Activated B cell treated with CpG ODN at 0.5 μM for 24 hours (primary cell): ENCODE data around the gene MESD. TPM values are rescaled to one million over a fixed set of nuclear protein-coding genes. Genes with fewer than 3 reads are reported as not detected.
A peak's percentile ranks its signal among the peaks of the same experiment; 100 is the strongest.

Source experiments
- ATAC-seq: fragments of 200-7000 bp; cut with Tn5 transposase; one replicate; pipeline ENCODE4 v1.10.0; 2021; ENCODE audit warnings: low read depth, mild to moderate bottlenecking, moderate library complexity
- CTCF ChIA-PET: fragments of 350-600 bp; sonication (Branson Sonifier 250); formaldehyde crosslinking; loops from one replicate; lab custom pipeline; 2021; ENCODE audit warnings: antibody characterized with exemption; lab: Charles Lee
- POLR2A ChIA-PET: fragments of 350-600 bp; sonication (Branson Sonifier 250); formaldehyde crosslinking; loops from one replicate; lab custom pipeline; 2021; ENCODE audit warnings: antibody characterized with exemption; lab: Charles Lee
- DNase-seq: peaks from one replicate; pipeline ENCODE4 v3.0.0; 2022
- H3K27ac Mint-ChIP-seq: one replicate; pipeline ENCODE4 v1.8.0; 2020; ENCODE audit warnings: mixed read lengths
- H3K27me3 Mint-ChIP-seq: one replicate; pipeline ENCODE4 v1.8.0; 2021; ENCODE audit warnings: mixed read lengths
- H3K36me3 Mint-ChIP-seq: one replicate; pipeline ENCODE4 v1.8.0; 2021; ENCODE audit warnings: low read depth, mixed read lengths
- H3K4me1 Mint-ChIP-seq: one replicate; pipeline ENCODE4 v1.8.0; 2021; ENCODE audit warnings: mixed read lengths
- H3K4me3 Mint-ChIP-seq: one replicate; pipeline ENCODE4 v1.8.0; 2020; ENCODE audit warnings: mild to moderate bottlenecking, mixed read lengths
- H3K9me3 Mint-ChIP-seq: one replicate; pipeline ENCODE4 v1.8.0; 2020; ENCODE audit warnings: mixed read lengths
- CTCF ChIP-seq: fragments of 200-600 bp; IDR thresholded peaks from one replicate; pipeline ENCODE4 v1.8.0; 2022; ENCODE audit warnings: antibody characterized with exemption, mild to moderate bottlenecking
- intact Hi-C: fragments of 100-400 bp; cut with micrococcal nuclease; formaldehyde crosslinking; loops from one replicate; pipeline ENCODE4 v1.15.1; 2024
- total RNA-seq: library from RNA; stranded (reverse); gene quantifications from 2 replicates; pipeline ENCODE4 v1.2.3, GENCODE V29; 2022

The MESD gene
- total RNA-seq, 1 donor from 2014 or later = 23.8 TPM

DNA sequence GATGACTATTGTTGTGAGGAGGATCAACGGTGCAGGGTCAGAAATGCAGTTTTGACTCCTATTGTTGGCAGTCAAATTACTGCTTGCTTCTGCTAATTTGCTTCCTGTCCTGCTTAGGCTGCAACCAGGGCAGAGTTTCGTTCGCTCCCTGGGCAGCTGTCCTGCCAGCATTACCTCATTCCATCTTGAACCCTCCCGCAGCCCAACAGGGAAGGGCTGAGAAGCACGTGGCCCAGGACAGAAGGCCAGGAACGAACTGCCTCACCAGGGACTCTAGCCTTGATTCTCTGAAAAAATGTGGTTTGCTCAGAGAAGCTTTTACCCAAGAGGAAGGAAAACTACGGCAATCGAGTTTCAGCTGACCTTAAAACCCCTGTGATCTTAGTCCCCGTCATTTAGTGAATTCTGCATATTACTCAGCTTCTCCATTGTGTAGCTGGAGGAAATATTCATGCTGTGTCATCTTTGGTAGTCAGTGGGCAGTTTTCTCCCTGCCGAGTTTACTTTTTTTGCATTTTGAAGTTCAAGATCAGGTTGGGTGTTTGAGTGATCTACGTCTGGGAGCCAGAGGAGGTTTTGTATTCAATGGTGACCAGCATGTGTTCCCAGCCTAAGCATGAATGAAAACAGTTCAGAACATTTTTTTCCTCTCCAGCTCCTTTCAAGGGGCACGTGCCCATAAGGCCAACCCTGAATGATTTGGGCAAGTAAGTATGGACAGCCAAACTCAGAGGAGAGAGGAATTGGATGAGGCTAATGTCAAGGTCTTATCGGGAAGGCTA is 34.1 kb upstream of the MESD start:
- Mint-ChIP-seq H3K27ac (peak overlapping the region; percentile 91), H3K36me3 (no peaks in the 10 kb centered on the region), H3K27me3 (no peaks in the 10 kb centered on the region), H3K4me1 (peaks cover 18% of the 10 kb centered on the region), H3K4me3 (peak overlapping the region; percentile 78), H3K9me3 (no peaks in the 10 kb centered on the region)
- ChIA-PET POLR2A (interaction anchor here (0.6 to 1.9 kb wide), 6 partner anchors 16 to 269 kb away, joined by 3 to 26 read pairs (median 4); partner anchors contain the start of genes MESD and TLNRD1), CTCF (interaction anchor here (0.7 to 1.7 kb wide), 2 partner anchors 44 to 87 kb away, joined by 3 read pairs; no protein-coding TSS in a partner anchor)
- intact Hi-C loops = loop anchor here (1.0 kb wide), 5 partner anchors 23 to 270 kb away; partner anchors contain the start of genes MESD and TLNRD1
- peak; percentile 82 for ATAC-seq
- peak; percentile 35 for DNase-seq
- TF ChIP-seq CTCF = no peak

- intact Hi-C loops = no loop called here
- peaks cover 18% of the 10 kb centered on the region for H3K4me1 Mint-ChIP-seq
- no peak overlapping the region for H3K27ac Mint-ChIP-seq
- no peak for TF ChIP-seq CTCF
- no peaks in the 10 kb centered on the region for H3K36me3 Mint-ChIP-seq
- no peaks in the 10 kb centered on the region for H3K27me3 Mint-ChIP-seq
- no peak for ATAC-seq
- no peak overlapping the region for H3K4me3 Mint-ChIP-seq
- no peaks in the 10 kb centered on the region for H3K9me3 Mint-ChIP-seq
- POLR2A ChIA-PET = interaction anchor here (3.2 kb wide), 1 partner anchor 20 kb away, joined by 25 read pairs; the partner anchor contains the start of gene TLNRD1
- no peak for DNase-seq
- CTCF ChIA-PET = interaction anchor here (1.6 kb wide), 1 partner anchor 244 kb away, joined by 3 read pairs; no protein-coding TSS in a partner anchor
Observed at GRCh38 chr15:81021321-81021720, 31.7 kb upstream of the MESD start.

GRCh38 chr15:81018197-81018596 is 28.6 kb upstream of the MESD start:
- Mint-ChIP-seq H3K4me1 (peaks cover 6% of the 10 kb centered on the region), H3K36me3 (peaks cover 2% of the 10 kb centered on the region), H3K27me3 (no peaks in the 10 kb centered on the region), H3K9me3 (no peaks in the 10 kb centered on the region), H3K4me3 (no peak overlapping the region), H3K27ac (no peak overlapping the region)
- ATAC-seq (no peak), DNase-seq (no peak)
- TF ChIP-seq CTCF = no peak
- ChIA-PET POLR2A (no interaction called here), CTCF (interaction anchor here (1.6 kb wide), 1 partner anchor 248 kb away, joined by 3 read pairs; no protein-coding TSS in a partner anchor)
- intact Hi-C loops = no loop called here

GRCh38 chr15:81016489-81017068 is 27.0 kb upstream of the MESD start:
- no peak for TF ChIP-seq CTCF
- ATAC-seq (no peak), DNase-seq (no peak)
- CTCF ChIA-PET = no interaction called here
- no peak overlapping the region for H3K27ac Mint-ChIP-seq
- H3K4me3 Mint-ChIP-seq = no peak overlapping the region
- H3K9me3 Mint-ChIP-seq = no peaks in the 10 kb centered on the region
- intact Hi-C loops = no loop called here
- H3K36me3 Mint-ChIP-seq = peaks cover 2% of the 10 kb centered on the region
- H3K4me1 Mint-ChIP-seq = peaks cover 4% of the 10 kb centered on the region
- POLR2A ChIA-PET = no interaction called here
- H3K27me3 Mint-ChIP-seq = no peaks in the 10 kb centered on the region
